IMR-90 (cell line): Measurements from ENCODE around the gene DOCK2. TPM values are rescaled to one million over a fixed set of nuclear protein-coding genes. Genes with fewer than 3 reads are reported as not detected.

ENCODE experiments used
- ATAC-seq: fragments of 200-7000 bp; cut with Tn5 transposase; 2 replicates; pipeline ENCODE4 v1.9.1; 2020; ENCODE audit warnings: low read depth, mild to moderate bottlenecking, moderate library complexity
- BruUV-seq: library from RNA; stranded (reverse); fragments of 400-500 nt; replicated peaks from 2 replicates; lab custom pipeline; 2021; lab: Mats Ljungman, UMichigan
- CTCF ChIA-PET: fragments of 300-600 bp; formaldehyde crosslinking; extraction: SDS; loops from one replicate; lab custom pipeline; 2021; ENCODE audit warnings: antibody characterized with exemption; lab: Yijun Ruan, JAX
- POLR2A ChIA-PET: fragments of 300-600 bp; sonication (Branson Sonifier 250); formaldehyde crosslinking; loops from one replicate; lab custom pipeline; 2022; ENCODE audit warnings: antibody characterized with exemption; ENCODE audit not compliant: unreplicated experiment; lab: Charles Lee
- DNase-seq: peaks from one replicate; pipeline ENCODE4 v3.0.0; 2013
- H2AFZ ChIP-seq: replicated peaks from 2 replicates; pipeline ENCODE3; 2013; ENCODE audit warnings: low read length, mild to moderate bottlenecking; ENCODE audit not compliant: poor library complexity
- H2AK5ac ChIP-seq: 2 replicates; pipeline ENCODE4 v1.6.1; 2013; ENCODE audit warnings: low read depth, low read length, inconsistent platforms
- H2AK9ac ChIP-seq: replicated peaks from 2 replicates; pipeline ENCODE3; 2013; ENCODE audit warnings: mild to moderate bottlenecking, low read depth, low read length, moderate library complexity; ENCODE audit not compliant: poor library complexity
- H2BK120ac ChIP-seq: 2 replicates; pipeline ENCODE4 v1.6.1; 2013; ENCODE audit warnings: low read depth, low read length, inconsistent platforms
- H2BK15ac ChIP-seq: 3 replicates; pipeline ENCODE4 v1.6.1; 2013; ENCODE audit warnings: low read depth, low read length, inconsistent platforms
- H2BK20ac ChIP-seq: 2 replicates; pipeline ENCODE4 v1.6.1; 2013; ENCODE audit warnings: low read depth, mild to moderate bottlenecking, inconsistent platforms, low read length, moderate library complexity
- H2BK5ac ChIP-seq: 2 replicates; pipeline ENCODE4 v1.6.1; 2013; ENCODE audit warnings: mild to moderate bottlenecking, low read depth, low read length, inconsistent platforms; ENCODE audit not compliant: poor library complexity, severe bottlenecking
- H3K14ac ChIP-seq: replicated peaks from 2 replicates; pipeline ENCODE4 v1.6.1; 2013; ENCODE audit warnings: low read depth, low read length, inconsistent platforms
- H3K18ac ChIP-seq: 2 replicates; pipeline ENCODE4 v1.6.1; 2013; ENCODE audit warnings: low read depth, low read length, control low read depth
- H3K23ac ChIP-seq: 2 replicates; pipeline ENCODE4 v1.6.1; 2013; ENCODE audit warnings: low read depth, low read length, inconsistent platforms
- H3K27ac ChIP-seq: 2 replicates; pipeline ENCODE4 v1.5.1; 2013; ENCODE audit warnings: mild to moderate bottlenecking, control low read depth, low read length; ENCODE audit not compliant: insufficient read depth
- H3K27me3 ChIP-seq: 2 replicates; pipeline ENCODE4 v1.6.1; 2013; ENCODE audit warnings: low read length; ENCODE audit not compliant: control insufficient read depth, insufficient read depth
- H3K36me3 ChIP-seq: 2 replicates; pipeline ENCODE4 v1.6.1; 2013; ENCODE audit warnings: low read length, mixed read lengths; ENCODE audit not compliant: control insufficient read depth, insufficient read depth
- H3K4ac ChIP-seq: 2 replicates; pipeline ENCODE4 v1.6.1; 2013; ENCODE audit warnings: low read depth, low read length, inconsistent platforms
- H3K4me1 ChIP-seq: 2 replicates; pipeline ENCODE4 v1.6.1; 2013; ENCODE audit warnings: low read length, mixed read lengths; ENCODE audit not compliant: control insufficient read depth, insufficient read depth
- H3K4me2 ChIP-seq: 2 replicates; pipeline ENCODE4 v1.6.1; 2013; ENCODE audit warnings: low read depth, mild to moderate bottlenecking, control low read depth, low read length, moderate library complexity
- H3K4me3 ChIP-seq: 2 replicates; pipeline ENCODE4 v1.5.1; 2013; ENCODE audit warnings: low read depth, mild to moderate bottlenecking, control low read depth, low read length, moderate library complexity; ENCODE audit not compliant: insufficient read depth
- H3K56ac ChIP-seq: 2 replicates; pipeline ENCODE4 v1.6.1; 2013; ENCODE audit warnings: low read length, inconsistent platforms; ENCODE audit not compliant: insufficient read depth; ENCODE audit errors: extremely low read depth
- H3K79me1 ChIP-seq, 2 experiments: 2 replicates each; pipeline ENCODE4 v1.6.1; 2013; ENCODE audit warnings: low read length in 2 of 2, inconsistent platforms in 1 of 2, low read depth in 1 of 2
- H3K9ac ChIP-seq: 2 replicates; pipeline ENCODE4 v1.6.1; 2013; ENCODE audit warnings: low read depth, low read length, control low read depth
- H3K9me1 ChIP-seq: 2 replicates; pipeline ENCODE4 v1.6.1; 2013; ENCODE audit warnings: low read length, inconsistent platforms; ENCODE audit not compliant: insufficient read depth
- H3K9me3 ChIP-seq: 2 replicates; pipeline ENCODE4 v1.6.1; 2013; ENCODE audit warnings: low read length; ENCODE audit not compliant: control insufficient read depth, insufficient read depth
- H4K20me1 ChIP-seq: 2 replicates; pipeline ENCODE4 v1.6.1; 2013; ENCODE audit warnings: low read length, inconsistent platforms; ENCODE audit not compliant: insufficient read depth
- H4K5ac ChIP-seq: 2 replicates; pipeline ENCODE4 v1.6.1; 2013; ENCODE audit warnings: mild to moderate bottlenecking, low read depth, low read length, control low read depth
- H4K8ac ChIP-seq, 2 experiments: 2 replicates each; pipeline ENCODE4 v1.6.1; 2013; ENCODE audit warnings: low read depth in 2 of 2, low read length in 2 of 2, control low read depth in 1 of 2, inconsistent platforms in 1 of 2
- H4K91ac ChIP-seq: 2 replicates; pipeline ENCODE4 v1.6.1; 2013; ENCODE audit warnings: low read depth, low read length, inconsistent platforms; ENCODE audit not compliant: insufficient read depth
- BHLHE40 ChIP-seq: fragments of 150-350 bp; IDR thresholded peaks from 2 replicates; pipeline ENCODE4 v1.6.1; 2016; ENCODE audit warnings: mild to moderate bottlenecking, low read depth, low read length
- CEBPB ChIP-seq: IDR thresholded peaks from 2 replicates; pipeline ENCODE4 v1.6.1; 2012; ENCODE audit warnings: low read depth, low read length, improper control_type of control experiment
- CHD1 ChIP-seq: IDR thresholded peaks from 2 replicates; pipeline ENCODE4 v1.6.1; 2012; ENCODE audit warnings: low read depth, low read length, improper control_type of control experiment
- ELK1 ChIP-seq: fragments of 150-350 bp; IDR thresholded peaks from 2 replicates; pipeline ENCODE4 v1.6.1; 2016; ENCODE audit warnings: low read depth, mild to moderate bottlenecking, low read length, moderate library complexity, borderline replicate concordance
- FOS ChIP-seq: fragments of 150-350 bp; IDR thresholded peaks from 2 replicates; pipeline ENCODE4 v1.6.1; 2016; ENCODE audit warnings: low read depth, low read length
- MAFK ChIP-seq: IDR thresholded peaks from 2 replicates; pipeline ENCODE4 v1.6.1; 2012; ENCODE audit warnings: low read depth, low read length, improper control_type of control experiment
- MAZ ChIP-seq: IDR thresholded peaks from 2 replicates; pipeline ENCODE4 v1.6.1; 2012; ENCODE audit warnings: low read depth, mild to moderate bottlenecking, low read length, improper control_type of control experiment, moderate library complexity, borderline replicate concordance
- MXI1 ChIP-seq: IDR thresholded peaks from 2 replicates; pipeline ENCODE4 v1.6.1; 2012; ENCODE audit warnings: low read depth, mild to moderate bottlenecking, low read length, moderate library complexity, borderline replicate concordance
- NFE2L2 ChIP-seq: fragments of 150-350 bp; IDR thresholded peaks from 2 replicates; pipeline ENCODE4 v1.6.1; 2016; ENCODE audit warnings: low read depth, mild to moderate bottlenecking, low read length
- POLR2A ChIP-seq: IDR thresholded peaks from 2 replicates; pipeline ENCODE4 v1.6.1; 2012; ENCODE audit warnings: mild to moderate bottlenecking, low read depth, low read length
- RAD21 ChIP-seq: IDR thresholded peaks from 2 replicates; pipeline ENCODE4 v1.6.1; 2012; ENCODE audit warnings: low read length, improper control_type of control experiment
- RCOR1 ChIP-seq: IDR thresholded peaks from 2 replicates; pipeline ENCODE4 v1.6.1; 2012; ENCODE audit warnings: mild to moderate bottlenecking, low read length, improper control_type of control experiment; ENCODE audit not compliant: insufficient replicate concordance
- RFX5 ChIP-seq: IDR thresholded peaks from 2 replicates; pipeline ENCODE4 v1.8.0; 2012; ENCODE audit warnings: low read depth, mild to moderate bottlenecking, low read length, moderate library complexity
- SMC3 ChIP-seq: fragments of 150-350 bp; IDR thresholded peaks from 2 replicates; pipeline ENCODE4 v1.6.1; 2016; ENCODE audit warnings: low read depth, mild to moderate bottlenecking, antibody characterized with exemption, low read length, moderate library complexity
- WGBS, 2 experiments: methylation state at CpG; one replicate each; pipeline versions ENCODE4 v1.1.5 to v1.1.7; 2013; ENCODE audit warnings: missing lambda C conversion rate in 2 of 2; ENCODE audit not compliant: insufficient read length in 1 of 2; ENCODE audit errors: extremely low coverage in 2 of 2; 5-methylcytosine and 5-hydroxymethylcytosine counted together
- dilution Hi-C: fragments of 300-500 bp; cut with HindIII; formaldehyde crosslinking; loops from one replicate; pipeline ENCODE4 v1.14.3; 2018; ENCODE audit warnings: low sequenced_read_pairs; ENCODE audit not compliant: unreplicated experiment
- in situ Hi-C: fragments of 300-500 bp; cut with MboI; formaldehyde crosslinking; loops from 3 replicates; pipeline ENCODE4 v1.14.3; 2019; ENCODE audit warnings: low sequenced_read_pairs, inconsistent platforms, mixed read lengths
- intact Hi-C: fragments of 100-400 bp; cut with micrococcal nuclease; formaldehyde crosslinking; loops from 2 replicates; pipeline ENCODE4 v1.10.0; 2022
- polyA plus RNA-seq, 3 experiments: library from polyadenylated mRNA; depleted of rRNA; stranded (reverse); fragments of >200 nt; gene quantifications; 2 replicates each; pipeline ENCODE4 v1.2.3, GENCODE V29; 2012; ENCODE audit warnings: low replicate concordance in 1 of 3
- total RNA-seq: library from RNA; depleted of rRNA; stranded (reverse); fragments of >200 nt; gene quantifications from 2 replicates; pipeline ENCODE4 v1.2.3, GENCODE V29; 2012
- TF ChIP-seq, protein P1 (sequence below): fragments of 150-350 bp; IDR thresholded peaks from 2 replicates; pipeline ENCODE4 v1.6.1; 2017; ENCODE audit warnings: mild to moderate bottlenecking, antibody characterized with exemption, low read length, low read depth

The DOCK2 gene
- total and polyA plus RNA-seq, 2 of the 4 experiments (the other 2 are of a cell fraction): 0.72 to 3.0 TPM

DNA sequence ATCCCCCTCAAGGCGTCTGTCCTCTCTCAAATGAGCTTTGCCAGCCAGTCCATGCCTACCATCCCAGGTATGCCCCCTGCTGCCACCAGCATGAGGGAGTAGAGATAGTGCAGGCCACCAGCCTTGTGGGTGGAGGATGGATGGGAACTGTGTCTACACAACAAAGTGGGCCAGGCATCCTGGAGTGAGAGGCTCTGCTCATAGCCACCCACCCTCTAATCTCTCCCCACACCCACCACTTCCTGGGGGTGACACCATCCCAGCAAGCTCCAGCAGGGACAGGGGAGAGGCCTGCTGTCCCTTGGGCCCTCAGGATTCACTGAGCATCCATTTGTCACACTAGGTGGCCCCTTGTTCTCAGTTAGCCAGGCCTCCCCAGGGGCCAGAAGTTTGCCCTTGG is 443.1 kb downstream of the DOCK2 start:
- Histone ChIP-seq H3K9me3 (no peaks in the 10 kb centered on the region), H4K8ac (no peak overlapping the region), H3K18ac (no peak overlapping the region), H4K20me1 (no peaks in the 10 kb centered on the region), H2BK5ac (no peak overlapping the region), H2AK9ac (no peak overlapping the region), H4K91ac (no peak overlapping the region), H3K4me3 (no peak overlapping the region), H3K79me1 (no peaks in the 10 kb centered on the region), H3K4me1 (no peaks in the 10 kb centered on the region), H3K27me3 (no peaks in the 10 kb centered on the region; the same call in 1 of the 2 replicates), H3K36me3 (no peaks in the 10 kb centered on the region), H3K9me1 (no peaks in the 10 kb centered on the region), H3K4me2 (no peak overlapping the region), H4K5ac (no peak overlapping the region), H2AFZ (peak overlapping the region; percentile 17), H2BK120ac (no peak overlapping the region), H2AK5ac (no peak overlapping the region), H3K9ac (no peak overlapping the region), H2BK20ac (no peak overlapping the region), H3K56ac (no peak overlapping the region), H3K27ac (no peak overlapping the region), H3K4ac (no peak overlapping the region), H3K14ac (no peak overlapping the region), H2BK15ac (no peak overlapping the region), H3K23ac (no peak overlapping the region)
- DNase-seq (no peak), ATAC-seq (no peak)
- CTCF ChIA-PET: no interaction called here
- in situ Hi-C loops (no loop called here), intact Hi-C loops (no loop called here), dilution Hi-C loops (no loop called here)
- TF ChIP-seq MAZ (no peak), SMC3 (no peak), RCOR1 (no peak), RAD21 (no peak), BHLHE40 (no peak), ELK1 (no peak), RFX5 (no peak), MAFK (no peak), MXI1 (no peak), CEBPB (no peak), POLR2A (no peak), NFE2L2 (no peak), FOS (no peak), CHD1 (no peak)
- TF ChIP-seq, protein P1, sequence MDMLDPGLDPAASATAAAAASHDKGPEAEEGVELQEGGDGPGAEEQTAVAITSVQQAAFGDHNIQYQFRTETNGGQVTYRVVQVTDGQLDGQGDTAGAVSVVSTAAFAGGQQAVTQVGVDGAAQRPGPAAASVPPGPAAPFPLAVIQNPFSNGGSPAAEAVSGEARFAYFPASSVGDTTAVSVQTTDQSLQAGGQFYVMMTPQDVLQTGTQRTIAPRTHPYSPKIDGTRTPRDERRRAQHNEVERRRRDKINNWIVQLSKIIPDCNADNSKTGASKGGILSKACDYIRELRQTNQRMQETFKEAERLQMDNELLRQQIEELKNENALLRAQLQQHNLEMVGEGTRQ: no peak
- POLR2A ChIA-PET: no interaction called here
- no CpG with 5 or more reads among the region's 1 CpG for WGBS, 2 experiments
- no TSS peak for BruUV-seq
